Measurements from ENCODE around the gene MACC1. TPM values are rescaled to one million over a fixed set of nuclear protein-coding genes. Genes with fewer than 3 reads are reported as not detected.

MACC1 gene
- polyA plus RNA-seq, 10 donors: 0.04 to 0.33 (median 0.07) TPM

DNA sequence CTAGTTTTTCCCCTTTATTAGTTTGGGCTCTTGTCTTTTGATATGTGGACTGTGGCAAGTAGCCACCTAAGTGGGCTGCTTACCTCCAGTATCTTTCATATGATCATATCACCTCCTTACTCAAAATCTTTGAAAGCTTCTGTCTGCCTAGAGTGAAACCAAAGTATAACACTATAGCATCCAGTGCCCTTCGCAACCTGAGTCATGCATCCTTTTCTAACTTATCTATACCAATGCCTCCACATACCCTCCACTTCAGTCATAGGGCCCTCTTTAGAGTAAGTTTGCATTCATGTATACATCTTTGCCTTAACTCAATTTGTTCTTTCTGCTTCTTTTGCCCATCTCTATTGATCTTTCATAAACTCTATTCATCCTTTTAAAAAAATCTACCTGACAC lies 15.7 kb upstream of the MACC1 start:
- DNase-seq: no peak

DNA sequence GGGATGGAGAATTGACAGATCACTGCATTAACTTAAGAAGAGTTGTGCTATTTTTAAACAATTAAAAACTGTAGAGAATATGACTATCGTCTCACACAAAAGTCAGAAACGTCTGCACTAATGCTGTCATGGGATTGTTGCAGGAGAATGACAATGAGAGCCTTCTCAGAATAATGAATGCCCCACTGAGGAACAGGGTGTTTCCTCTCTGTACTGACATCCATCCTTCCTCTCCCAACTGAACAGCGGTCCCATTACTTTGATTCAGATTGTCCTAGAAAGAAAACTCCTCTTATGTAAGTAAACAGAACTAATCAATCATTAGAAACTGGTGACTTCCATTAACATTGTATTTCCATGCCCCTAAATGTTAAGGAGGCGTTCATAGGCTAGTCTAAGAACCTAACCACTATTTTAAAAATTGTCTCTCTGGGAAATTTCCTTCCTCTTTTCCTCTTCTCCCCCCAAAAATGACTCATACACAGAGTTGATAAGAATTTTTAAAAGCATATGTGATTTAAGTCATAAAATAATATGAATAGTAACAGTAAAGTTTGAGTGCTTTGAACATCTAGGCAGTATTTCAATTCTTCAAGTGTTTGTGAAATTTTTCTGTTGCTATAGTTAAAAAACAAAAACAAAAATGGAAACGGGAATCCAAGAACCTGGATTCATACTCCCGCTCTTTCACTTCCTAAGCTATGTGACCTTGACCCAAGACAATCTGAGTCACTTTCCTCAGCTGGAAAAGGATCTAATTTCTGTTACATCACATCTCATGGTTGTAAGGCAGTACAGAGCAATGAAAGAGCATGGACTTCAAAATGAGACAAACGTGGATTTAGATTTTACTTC lies 12.7 kb upstream of the MACC1 start:
- DNase-seq: peak in 2 of 3 donors; percentile 33 to 56

DNA sequence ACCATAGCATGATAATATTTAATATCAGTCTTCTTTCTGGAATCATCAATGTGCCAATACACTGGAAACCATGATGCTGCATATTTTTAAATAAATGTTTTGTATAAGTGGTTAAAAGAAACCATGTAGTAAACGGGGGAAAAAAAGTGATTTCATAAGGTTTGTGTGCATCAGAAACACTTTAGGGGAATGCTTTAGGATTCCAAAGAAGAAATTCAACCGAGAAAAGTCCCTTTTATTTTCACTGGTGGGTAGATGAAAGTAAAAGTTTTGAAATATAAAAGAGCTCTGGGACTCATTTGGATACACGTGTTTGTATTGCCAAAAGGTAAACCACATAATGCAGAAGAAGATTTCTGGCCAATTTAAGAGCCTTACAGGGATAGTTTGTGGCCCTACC lies 11.9 kb upstream of the MACC1 start:
- DNase-seq: no peak

DNA sequence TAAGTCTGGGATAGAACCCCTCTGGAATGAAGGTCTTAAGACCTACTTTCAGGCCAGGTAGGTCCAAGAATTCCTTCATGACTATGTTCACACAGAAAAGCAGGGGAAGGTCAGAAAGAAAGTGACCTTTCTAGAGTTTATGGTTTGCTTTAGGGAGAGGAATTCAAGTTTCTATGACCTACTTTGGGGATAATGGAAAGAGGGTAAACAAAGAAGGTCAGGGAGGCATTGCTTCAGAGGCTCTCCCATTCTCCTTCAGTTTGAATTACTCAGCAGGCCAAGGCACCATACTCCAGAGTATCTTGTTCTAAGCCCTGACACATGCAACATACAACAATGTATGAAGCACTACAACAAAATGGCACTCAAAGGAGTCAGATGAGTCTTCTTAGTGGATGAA lies 11.5 kb upstream of the MACC1 start:
- DNase-seq: no peak

DNA sequence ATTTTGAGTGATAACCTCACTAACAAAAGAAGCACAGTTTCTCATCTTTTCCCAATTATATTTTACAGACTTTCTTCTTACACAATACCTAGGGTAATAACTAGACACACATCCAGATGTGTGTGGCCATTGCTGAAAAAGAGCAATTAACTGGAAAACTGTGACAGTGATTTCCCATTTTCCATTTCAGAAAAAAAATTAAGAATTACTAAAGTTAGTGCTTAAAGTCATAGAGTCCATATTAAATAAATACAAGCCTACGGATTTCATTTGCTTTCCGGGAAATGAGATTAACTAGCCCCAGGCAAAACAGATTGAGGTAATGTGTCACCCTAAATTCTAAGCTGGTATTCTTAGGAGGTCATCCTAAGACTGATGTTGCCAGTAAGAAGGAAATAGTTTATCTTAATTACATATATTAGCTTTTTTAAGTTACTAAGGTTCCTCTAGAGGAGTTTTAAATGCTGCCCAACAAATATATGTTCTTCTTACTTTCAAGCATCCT lies 10.2 kb upstream of the MACC1 start:
- DNase-seq: no peak

DNA sequence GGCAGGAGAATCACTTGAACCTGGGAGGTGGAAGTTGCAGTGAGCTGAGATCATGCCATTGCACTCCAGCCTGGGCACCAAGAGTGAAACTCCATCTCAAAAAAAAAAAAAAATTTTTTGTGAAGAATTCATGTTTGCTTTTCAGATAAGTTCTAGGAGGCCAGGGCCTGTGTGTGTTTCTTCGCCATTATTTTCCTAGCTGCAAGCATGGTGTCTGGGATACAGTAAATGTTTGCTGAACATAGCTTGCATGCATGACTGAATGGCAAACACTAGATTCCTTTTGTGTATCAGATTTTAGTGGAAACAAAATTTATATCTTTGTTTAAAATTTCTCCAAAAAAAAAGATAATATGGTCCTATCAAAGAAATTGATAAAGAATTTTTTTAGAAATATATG lies 9.7 kb upstream of the MACC1 start:
- DNase-seq: no peak

DNA sequence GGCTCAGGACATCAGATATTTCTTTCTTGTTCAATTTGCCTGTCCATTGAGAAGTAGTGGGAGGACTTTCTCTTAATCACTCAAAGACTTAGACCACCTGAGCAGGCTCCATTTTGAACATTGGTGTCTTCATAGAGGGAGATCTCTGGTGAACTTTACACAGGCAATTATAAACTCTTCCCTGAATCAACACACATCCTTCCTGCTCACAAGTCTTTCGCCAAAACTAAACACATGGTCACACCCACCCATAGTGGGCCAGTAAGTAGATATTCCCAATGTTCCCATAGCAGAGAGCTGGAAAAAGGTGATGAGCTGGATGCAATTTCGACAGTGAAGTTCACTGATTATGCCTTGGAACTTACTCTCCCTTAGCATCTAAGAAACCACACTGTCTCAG lies 8.2 kb upstream of the MACC1 start:
- no peak for DNase-seq

DNA sequence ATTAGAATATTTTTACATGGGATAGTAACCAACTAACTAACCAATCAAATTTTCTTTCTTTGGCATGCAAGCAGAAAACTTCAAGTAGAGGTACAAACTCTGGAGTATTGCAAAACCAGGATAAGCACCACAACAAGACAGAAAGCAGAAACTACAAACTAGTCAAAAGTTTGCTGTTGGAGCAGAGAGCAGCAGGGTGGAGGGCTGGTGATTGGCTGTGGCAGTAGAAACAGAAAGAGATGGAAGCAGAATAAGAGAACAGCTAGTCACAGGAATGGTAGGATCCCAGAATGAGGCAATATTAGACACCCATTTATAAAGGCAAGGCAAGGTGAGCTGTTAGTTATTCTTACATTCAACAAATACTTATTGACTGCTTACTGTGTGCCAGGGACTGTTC lies 6.8 kb upstream of the MACC1 start:
- no peak for DNase-seq

DNA sequence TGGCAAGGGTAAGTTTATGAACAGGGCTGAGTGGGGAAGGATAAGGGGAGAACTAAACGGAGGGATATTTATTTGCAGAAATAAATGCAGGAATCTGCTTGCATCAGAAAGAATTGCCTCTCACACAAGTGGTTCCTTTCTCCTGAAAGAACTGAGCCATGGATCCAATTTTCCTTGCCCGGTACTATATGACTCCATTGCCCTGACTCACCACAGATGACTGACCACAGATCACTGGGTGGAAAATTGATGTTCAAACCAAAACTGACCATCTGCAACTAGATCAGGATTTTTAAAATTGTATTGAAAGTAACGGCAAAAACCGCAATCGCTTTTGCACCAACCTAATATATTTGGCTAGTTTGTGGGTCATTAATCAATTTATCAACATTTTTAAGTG lies 6.2 kb upstream of the MACC1 start:
- no peak for DNase-seq

DNA sequence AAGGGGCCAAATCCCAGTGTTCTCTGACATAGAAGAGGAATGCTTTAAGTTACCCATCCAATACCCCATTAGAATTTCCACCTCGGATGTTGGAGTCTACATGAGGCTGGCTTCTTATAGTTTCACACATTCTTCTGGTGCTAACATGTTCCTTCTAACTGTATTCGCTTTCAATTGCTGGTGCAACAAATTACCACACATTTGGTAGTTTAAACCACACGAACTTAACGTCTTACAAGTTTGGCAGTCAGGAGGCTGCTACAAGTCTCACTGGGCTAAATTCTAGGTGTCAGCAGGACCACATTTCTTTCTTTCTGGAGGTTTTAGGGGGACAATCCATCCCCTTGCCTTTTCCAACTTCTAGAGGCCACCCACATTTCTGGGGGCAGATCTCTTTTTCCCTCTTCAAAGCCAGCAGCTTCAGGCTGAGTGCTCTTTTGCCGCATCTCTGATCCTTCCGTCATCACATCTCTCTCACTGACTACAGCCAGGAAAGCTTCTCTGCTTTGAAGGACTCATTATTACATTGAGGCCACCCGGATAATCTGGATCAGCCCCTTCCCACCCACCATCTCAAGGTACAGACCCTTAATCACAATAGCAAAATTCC lies 5.1 kb upstream of the MACC1 start:
- no peak for DNase-seq

DNA sequence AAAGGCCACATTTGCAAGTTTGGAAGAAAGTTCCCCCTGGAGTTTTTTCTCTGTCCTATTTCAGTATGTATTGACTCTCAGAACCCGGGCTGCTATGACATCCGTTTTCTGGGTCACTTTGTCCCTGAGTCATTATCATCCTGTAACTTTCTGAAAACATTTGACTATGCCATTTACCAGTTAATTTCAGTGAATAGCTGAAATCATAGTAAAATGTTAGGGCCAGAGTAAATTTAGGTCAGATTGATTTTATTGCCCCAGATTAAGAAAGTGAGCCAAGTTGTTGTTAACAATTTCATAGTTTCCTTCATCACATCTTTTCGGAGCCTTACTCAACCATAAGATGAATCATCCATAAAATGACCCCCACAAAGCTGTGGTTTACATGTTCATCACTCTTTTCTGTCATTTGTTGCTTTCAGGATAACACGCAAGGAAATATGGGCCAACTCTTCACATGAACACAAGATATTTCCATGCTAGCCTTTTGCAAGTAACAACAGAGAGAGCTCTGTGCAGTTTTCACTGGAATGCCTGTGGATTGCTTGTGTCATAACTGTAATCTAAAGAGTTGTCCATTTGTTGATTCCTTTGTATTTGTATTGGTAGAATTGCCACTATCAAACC lies 3.9 kb upstream of the MACC1 start:
- peak in 2 of 3 donors; percentile 16 to 95 for DNase-seq

DNA sequence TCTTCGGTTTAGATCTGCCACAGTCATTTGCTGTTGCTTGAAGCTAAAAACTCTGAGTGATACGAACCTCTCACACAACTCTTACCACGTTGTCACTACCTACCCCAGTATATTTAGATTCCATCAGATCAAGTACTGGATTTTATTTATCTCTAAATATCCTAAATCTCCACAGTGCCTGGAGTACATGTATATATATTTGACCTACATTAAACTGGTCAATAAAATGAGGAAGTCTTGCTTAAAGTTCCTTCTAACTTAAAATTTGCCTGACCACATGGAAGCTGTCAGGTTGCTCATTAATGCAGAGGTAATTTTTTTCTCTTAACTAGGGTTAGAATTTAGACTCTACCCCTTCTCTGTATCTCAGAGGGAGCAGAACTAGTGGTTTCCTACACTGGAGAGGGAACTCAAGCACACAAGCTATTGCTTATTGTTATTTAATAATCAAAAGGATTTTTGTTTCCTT lies 3.1 kb upstream of the MACC1 start:
- DNase-seq: no peak

DNA sequence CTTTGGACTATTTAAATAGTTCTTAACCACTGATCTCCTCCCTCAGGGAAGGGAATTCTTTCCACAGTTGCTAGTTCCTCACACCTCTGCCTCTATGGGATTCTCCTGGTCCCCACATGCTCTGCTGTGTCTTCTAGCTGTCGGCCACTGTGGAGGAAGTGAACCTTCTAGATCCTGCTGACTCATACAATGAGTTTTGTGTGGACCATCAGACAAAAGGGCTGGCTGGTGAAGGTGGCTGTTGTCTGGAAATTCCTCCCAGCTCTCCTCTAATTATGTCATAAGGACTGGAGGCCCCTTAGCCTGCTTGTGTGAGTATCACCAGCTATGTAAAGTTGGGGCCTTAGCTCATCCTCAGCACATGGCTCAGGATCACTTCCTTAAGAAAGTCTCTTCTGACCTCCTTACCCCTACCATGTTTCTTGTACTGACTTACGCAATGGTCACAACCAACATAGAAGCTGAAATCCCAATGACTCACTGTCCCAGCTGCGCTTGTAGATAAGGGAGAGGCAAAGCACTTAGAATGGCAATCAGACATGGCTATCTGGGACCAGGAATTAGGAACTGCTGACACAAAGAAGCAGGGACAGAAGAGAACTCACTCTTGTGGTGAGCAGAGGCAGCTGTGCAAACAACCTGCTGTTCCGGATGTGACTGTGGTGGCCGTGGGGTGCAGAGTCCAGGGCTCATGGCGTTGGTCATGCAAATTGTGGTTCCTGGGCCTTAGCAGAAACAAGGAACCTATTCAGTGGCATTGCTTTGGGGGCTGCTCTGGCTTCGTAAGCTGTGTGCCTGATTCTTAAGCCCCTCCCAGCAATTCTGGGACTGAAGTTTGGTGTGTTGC lies 2.5 kb upstream of the MACC1 start:
- peak in 1 of 3 donors; percentile 40 for DNase-seq

DNA sequence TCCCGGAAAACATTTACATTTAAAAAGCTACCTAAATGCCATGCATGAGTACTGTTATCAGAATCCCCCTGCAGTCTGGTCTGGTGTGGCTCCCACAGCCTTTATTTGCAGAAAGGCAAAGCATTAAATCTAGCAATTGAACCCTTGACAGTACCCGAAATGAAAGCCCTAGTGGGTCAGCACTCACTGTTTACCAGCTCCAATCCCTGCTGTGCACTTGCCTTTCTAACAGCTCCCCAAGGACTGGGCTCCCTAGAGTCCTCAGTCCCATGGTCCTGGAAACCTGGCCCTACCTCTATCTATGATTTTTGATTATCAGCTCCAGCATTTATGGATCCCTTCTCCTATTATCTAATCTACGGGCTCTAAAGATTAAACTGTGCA lies 1.9 kb upstream of the MACC1 start:
- DNase-seq: no peak

DNA sequence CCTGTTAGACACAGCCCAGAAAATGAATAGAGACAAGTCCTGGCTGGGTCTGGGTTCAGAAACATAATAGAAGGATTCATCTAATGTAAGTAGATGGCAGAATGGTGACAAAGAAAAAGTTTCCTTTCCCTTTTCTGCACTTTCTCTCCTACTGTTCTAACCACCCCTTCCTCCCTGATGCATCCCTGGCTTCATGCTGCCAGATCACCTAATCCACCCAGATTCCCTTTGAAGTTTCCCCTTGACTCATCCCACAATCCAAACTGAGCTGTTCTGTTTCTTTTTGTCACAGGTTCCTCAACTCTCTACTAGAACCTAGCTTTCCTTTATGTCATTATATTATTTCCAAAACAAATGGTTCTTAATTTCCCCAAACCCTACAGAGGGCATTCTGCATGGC lies 1.1 kb upstream of the MACC1 start:
- no peak for DNase-seq

DNA sequence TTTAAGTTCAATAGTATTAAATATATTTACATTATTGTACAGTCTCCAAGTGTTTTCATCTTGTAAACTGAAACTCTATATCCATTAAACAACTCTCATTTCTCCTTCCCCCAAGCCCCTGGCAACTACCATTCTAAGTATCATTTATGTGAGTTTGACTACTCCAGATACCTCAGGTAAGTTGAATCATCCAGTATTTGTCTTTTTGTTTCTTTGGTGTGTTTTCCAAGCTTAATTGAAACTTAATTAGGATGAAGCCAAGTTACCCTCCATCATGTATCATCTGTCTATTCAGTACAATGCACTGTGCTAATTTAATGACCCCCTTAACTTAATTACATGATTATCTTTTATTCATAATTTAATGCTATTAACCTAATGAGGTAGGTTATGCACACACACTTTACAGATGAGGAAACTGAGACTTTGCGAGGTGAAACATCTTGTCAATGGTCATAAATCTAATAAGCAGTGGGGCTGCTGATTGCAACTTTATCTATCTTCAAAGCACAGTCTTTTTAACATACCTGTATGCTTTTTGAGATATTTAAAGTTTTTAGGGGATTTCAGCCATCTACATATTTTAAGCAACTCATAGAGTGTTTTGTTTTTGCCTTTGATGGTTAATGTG lies 663 bp downstream of the MACC1 start:
- no peak for DNase-seq

DNA sequence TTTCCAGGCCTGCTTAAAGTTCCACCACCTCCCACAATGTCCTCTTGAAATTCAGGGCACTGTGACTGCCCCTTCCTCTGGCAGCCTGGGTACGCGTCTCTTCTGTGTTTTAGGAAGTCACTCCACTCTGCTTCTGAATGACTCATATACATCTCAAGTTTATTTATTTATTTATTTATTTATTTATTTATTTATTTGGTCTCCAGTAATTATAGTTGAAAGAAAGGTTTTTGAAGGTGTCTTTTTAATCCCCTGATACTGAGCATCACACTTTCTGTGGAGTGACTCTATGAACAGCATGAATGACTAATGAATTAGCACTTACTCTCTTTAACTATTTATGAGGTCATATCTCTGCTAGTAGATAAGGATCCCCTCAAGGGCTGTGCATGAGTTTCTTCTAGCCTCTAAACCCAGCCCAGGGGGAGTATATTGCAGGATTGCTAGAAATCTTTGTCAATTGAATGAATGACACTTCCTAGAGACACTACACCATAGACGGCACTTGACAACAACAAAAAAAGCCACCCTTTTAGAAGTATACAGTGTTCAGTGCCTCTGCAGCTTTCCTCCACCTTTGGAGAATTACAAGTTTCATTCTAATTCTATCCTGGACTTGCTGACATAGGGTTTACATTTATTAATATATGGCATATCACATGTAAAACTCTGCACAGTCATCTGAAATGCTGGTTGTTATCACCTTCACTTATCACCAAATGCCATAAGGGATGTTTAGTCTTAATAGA lies 2.1 kb downstream of the MACC1 start:
- no peak for DNase-seq

DNA sequence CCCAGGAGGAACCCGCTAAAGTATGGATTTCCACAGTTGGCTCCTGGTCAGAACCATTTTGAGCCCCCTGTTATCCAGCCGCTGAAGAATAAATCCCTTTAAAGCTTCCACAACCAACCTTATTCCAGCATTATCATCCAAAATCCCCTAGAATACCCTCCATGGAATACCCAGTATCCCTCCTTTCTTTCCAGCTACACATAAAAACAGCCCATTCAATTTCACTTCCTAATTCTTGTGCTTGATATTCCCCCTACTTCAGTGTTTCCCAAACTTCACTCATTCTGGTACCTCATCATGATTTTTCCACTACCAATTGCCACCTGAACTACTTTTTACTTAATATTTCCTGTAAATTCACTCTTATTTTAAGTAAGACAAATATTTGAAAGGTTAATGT lies 3.1 kb downstream of the MACC1 start:
- no peak for DNase-seq

DNA sequence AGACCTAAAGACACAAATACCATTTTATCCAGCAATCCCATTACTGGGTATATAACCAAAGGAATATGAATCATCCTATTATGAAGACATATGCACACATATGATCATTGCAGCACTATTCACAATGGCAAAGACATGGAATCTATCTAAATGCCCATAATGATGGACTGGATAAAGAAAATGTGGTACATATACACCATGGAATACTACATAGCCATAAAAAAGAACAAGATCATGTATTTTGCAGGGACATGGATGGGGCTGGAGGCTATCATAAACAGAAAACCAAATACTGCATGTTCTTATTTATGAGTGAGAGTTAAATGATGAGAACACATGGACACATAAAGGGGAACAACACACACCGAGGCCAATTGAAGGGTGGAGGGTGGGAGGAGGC lies 3.8 kb downstream of the MACC1 start:
- DNase-seq: no peak

DNA sequence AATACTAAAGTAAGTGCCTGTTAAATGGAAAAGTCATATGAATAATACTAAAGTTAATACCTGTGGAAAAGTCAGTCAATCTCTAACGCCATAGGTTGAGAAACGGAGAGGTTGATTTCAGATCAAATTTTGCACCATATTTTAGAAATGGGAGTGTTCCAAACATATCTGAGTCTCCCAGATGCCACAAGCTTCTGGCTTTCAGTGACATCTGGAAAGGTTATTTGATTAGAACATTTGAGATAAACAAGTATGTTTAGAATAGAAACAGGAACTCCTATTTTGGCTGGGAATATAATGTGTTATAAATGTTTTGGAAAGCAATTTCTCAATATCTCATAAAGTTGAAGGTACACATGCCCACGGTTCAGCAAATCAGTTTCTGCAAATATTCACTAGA lies 5.8 kb downstream of the MACC1 start:
- DNase-seq: no peak
